HepG2 (cell line): ENCODE data around the gene SH3BGR. TPM values are rescaled to one million over a fixed set of nuclear protein-coding genes. Genes with fewer than 3 reads are reported as not detected.

Experiments
- ATAC-seq: fragments of 200-7000 bp; cut with Tn5 transposase; 3 replicates; pipeline ENCODE4 v1.9.1; 2020; ENCODE audit warnings: mild to moderate bottlenecking, moderate library complexity
- BruUV-seq: library from RNA; stranded (reverse); fragments of 400-500 nt; replicated peaks from 2 replicates; lab custom pipeline; 2021; lab: Mats Ljungman, UMichigan
- CTCF ChIA-PET: fragments of 300-600 bp; formaldehyde crosslinking; extraction: SDS; loops from one replicate; lab custom pipeline; 2021; ENCODE audit warnings: low total read pairs, inconsistent platforms, low intra/inter-chr PET ratio; lab: Yijun Ruan, JAX
- POLR2A ChIA-PET: fragments of 350-600 bp; sonication (Branson Sonifier 250); formaldehyde crosslinking; loops from one replicate; lab custom pipeline; 2020; ENCODE audit warnings: antibody characterized with exemption, inconsistent platforms; lab: Yijun Ruan, JAX
- DNase-seq: peaks from one replicate; pipeline ENCODE4 v3.0.0-alpha.2; 2015; ENCODE audit warnings: low spot score
- FAIRE-seq: peaks from 3 replicates; lab custom pipeline; 2011; peaks lifted over from hg19 to GRCh38; lab: Jason Lieb, UNC
- H2AFZ ChIP-seq: one replicate; pipeline ENCODE4 v1.6.1; 2011; ENCODE audit warnings: low read length, inconsistent platforms
- H3K27ac ChIP-seq: fragments of 300-600 bp; 3 replicates; pipeline ENCODE4 v1.8.0; 2011; ENCODE audit warnings: mixed run types, mild to moderate bottlenecking, mixed read lengths, low read length, inconsistent platforms; ENCODE audit not compliant: insufficient read depth; ENCODE audit errors: extremely low read length
- H3K27me3 ChIP-seq, 2 experiments: fragments of 200-600 bp in 1 of 2; 2 replicates in 1 of 2; 3 replicates in 1 of 2; pipeline versions ENCODE4 v1.6.0 to v1.8.0; 2011; ENCODE audit warnings: low read length in 2 of 2, mild to moderate bottlenecking in 2 of 2, moderate library complexity in 2 of 2, inconsistent platforms in 1 of 2; ENCODE audit not compliant: insufficient read depth in 2 of 2, control insufficient read depth in 1 of 2
- H3K36me3 ChIP-seq, 2 experiments: fragments of 200-600 bp in 1 of 2; replicated peaks in 1 of 2; 2 replicates in 1 of 2; 3 replicates in 1 of 2; pipeline versions ENCODE4 v1.5.1 to v1.8.0; 2011; ENCODE audit warnings: low read length in 2 of 2, inconsistent platforms in 1 of 2; ENCODE audit not compliant: insufficient read depth in 2 of 2, control insufficient read depth in 1 of 2
- H3K4me1 ChIP-seq: 2 replicates; pipeline ENCODE4 v1.5.1; 2012; ENCODE audit warnings: low read length, inconsistent platforms; ENCODE audit not compliant: insufficient read depth
- H3K4me2 ChIP-seq: 2 replicates; pipeline ENCODE4 v1.6.0; 2011; ENCODE audit warnings: low read depth, low read length, inconsistent platforms
- H3K4me3 ChIP-seq, 3 experiments: fragments of 200-600 bp in 1 of 3; sonication (generic), shearing (Covaris generic) in 1 of 3; replicated peaks in 1 of 3; 2 replicates each; pipeline ENCODE4 v1.5.1; 2011 to 2016; ENCODE audit warnings: low read length in 3 of 3, inconsistent platforms in 2 of 3, low read depth in 2 of 3, mild to moderate bottlenecking in 2 of 3, control low read depth in 1 of 3, mixed read lengths in 1 of 3; ENCODE audit not compliant: insufficient read depth in 1 of 3
- H3K79me2 ChIP-seq: one replicate; pipeline ENCODE4 v1.6.1; 2011; ENCODE audit warnings: low read length, inconsistent platforms; ENCODE audit not compliant: insufficient read depth
- H3K9ac ChIP-seq: 2 replicates; pipeline ENCODE4 v1.6.0; 2011; ENCODE audit warnings: mild to moderate bottlenecking, low read depth, low read length, inconsistent platforms; ENCODE audit not compliant: insufficient read depth
- H3K9me3 ChIP-seq: 2 replicates; pipeline ENCODE4 v1.5.1; 2012; ENCODE audit warnings: mild to moderate bottlenecking, low read length
- H4K20me1 ChIP-seq: 2 replicates; pipeline ENCODE4 v1.6.0; 2011; ENCODE audit warnings: inconsistent platforms, mild to moderate bottlenecking, low read length, moderate library complexity; ENCODE audit not compliant: insufficient read depth
- ATAD3A ChIP-seq: sonication (generic); formaldehyde crosslinking; IDR thresholded peaks from 2 replicates; pipeline ENCODE4 v1.4.0; 2020; ENCODE audit warnings: missing genetic modification reagents
- ATF4 ChIP-seq, 2 experiments: fragments of 450-650 bp in 1 of 2; sonication (generic) in 1 of 2; formaldehyde crosslinking; IDR thresholded peaks; 2 replicates each; pipeline versions ENCODE4 v1.5.0 to v1.8.0; 2020 to 2022; ENCODE audit warnings: mild to moderate bottlenecking in 1 of 2, missing genetic modification reagents in 1 of 2
- ATF7 ChIP-seq, 2 experiments: fragments of 450-650 bp in 1 of 2; sonication (generic) in 1 of 2; formaldehyde crosslinking in 1 of 2; IDR thresholded peaks; 2 replicates each; pipeline versions ENCODE4 v1.4.0 to v1.6.1; 2016 to 2020; ENCODE audit warnings: antibody characterized with exemption in 1 of 2, mild to moderate bottlenecking in 1 of 2, missing genetic modification reagents in 1 of 2
- CREB1 ChIP-seq, 2 experiments: fragments of 450-650 bp in 1 of 2; IDR thresholded peaks; 2 replicates each; pipeline ENCODE4 v1.6.1; 2016 to 2017; ENCODE audit warnings: control low read depth in 1 of 2, mild to moderate bottlenecking in 1 of 2, missing compliant biosample characterization in 1 of 2, missing genetic modification characterization in 1 of 2
- DBP ChIP-seq: sonication (generic); formaldehyde crosslinking; IDR thresholded peaks from 2 replicates; pipeline ENCODE4 v1.4.0; 2020; ENCODE audit warnings: missing genetic modification reagents; ENCODE audit errors: not compliant biosample characterization
- JUN ChIP-seq: sonication (generic); formaldehyde crosslinking; IDR thresholded peaks from 2 replicates; pipeline ENCODE4 v1.4.0; 2020; ENCODE audit warnings: mild to moderate bottlenecking, missing genetic modification reagents
- KDM6A ChIP-seq: IDR thresholded peaks from 2 replicates; pipeline ENCODE4 v1.6.1; 2016; ENCODE audit warnings: low read depth
- PPARG ChIP-seq: conservative IDR thresholded peaks from 2 replicates; pipeline ENCODE4 v1.6.1; 2016; ENCODE audit warnings: missing biosample characterization, missing genetic modification reagents
- RFXAP ChIP-seq: sonication (generic); formaldehyde crosslinking; IDR thresholded peaks from 2 replicates; pipeline ENCODE4 v1.4.0; 2020; ENCODE audit warnings: missing genetic modification reagents, borderline replicate concordance
- SMC3 ChIP-seq: IDR thresholded peaks from 2 replicates; pipeline ENCODE4 v1.6.1; 2011; ENCODE audit warnings: low read length, improper control_type of control experiment
- ZNF484 ChIP-seq: sonication (generic); formaldehyde crosslinking; IDR thresholded peaks from 2 replicates; pipeline ENCODE4 v1.5.1; 2020; ENCODE audit warnings: mild to moderate bottlenecking, low read depth, missing genetic modification reagents, borderline replicate concordance
- WGBS: methylation state at CpG from one replicate; pipeline ENCODE4 v1.1.6; 2017; ENCODE audit warnings: low lambda C conversion rate; 5-methylcytosine and 5-hydroxymethylcytosine counted together
- in situ Hi-C: cut with HindIII; loops from 2 replicates; pipeline ENCODE4 v1.10.0; 2017; ENCODE audit warnings: low pct_unique_long_range_greater_than_20kb; ENCODE audit not compliant: extremely low pct_ligation_motif_present
- intact Hi-C: fragments of 100-400 bp; cut with micrococcal nuclease; formaldehyde crosslinking; loops from one replicate; pipeline ENCODE4 v1.10.0; 2022; ENCODE audit not compliant: unreplicated experiment
- polyA plus RNA-seq, 8 experiments: library from polyadenylated mRNA; depleted of rRNA in 3 of 8; stranded (reverse) in 7 of 8; unstranded in 1 of 8; fragments of >200 nt; fragmentation: Illumina TruSeq in 4 of 8; extraction: Trizol in 4 of 8; gene quantifications; 2 replicates each; pipeline versions ENCODE4 v1.2.1 to v1.2.3, GENCODE V29; 2011 to 2016; ENCODE audit warnings: low read depth in 4 of 8, missing spikeins in 1 of 8, mixed read lengths in 1 of 8; ENCODE audit not compliant: insufficient read depth in 1 of 8
- total RNA-seq, 5 experiments: library from RNA; depleted of rRNA; stranded (reverse); fragments of >200 nt; fragmentation: Illumina TruSeq; extraction: Trizol; gene quantifications; 2 replicates each; pipeline ENCODE4 v1.2.3, GENCODE V29; 2016; ENCODE audit warnings: low read depth in 1 of 5

The SH3BGR gene
- total and polyA plus RNA-seq, 2 of the 13 experiments (the other 11 are each of a cell fraction or from before 2014, with no cell fraction given): 0.48 TPM; not detected in 1

GRCh38 chr21:39447264-39447663 is 4.5 kb upstream of the SH3BGR start:
- CTCF ChIA-PET: no interaction called here
- no peak overlapping the region for H2AFZ ChIP-seq
- POLR2A ChIA-PET: no interaction called here
- H3K9ac ChIP-seq: no peak overlapping the region
- intact Hi-C loops: no loop called here
- no peaks in the 10 kb centered on the region for H4K20me1 ChIP-seq
- no peak overlapping the region for H3K27ac ChIP-seq
- DNase-seq: no peak
- no peaks in the 10 kb centered on the region for H3K79me2 ChIP-seq
- BruUV-seq: no TSS peak
- no peak overlapping the region for H3K4me3 ChIP-seq
- no peak for ATAC-seq
- 98% methylated on average over 7 of the region's 7 CpGs for WGBS
- no peaks in the 10 kb centered on the region; a peak in 1 of 5 replicates for H3K27me3 ChIP-seq
- peaks cover 20% of the 10 kb centered on the region for H3K4me1 ChIP-seq
- no peak overlapping the region for H3K4me2 ChIP-seq
- FAIRE-seq: no peak
- TF ChIP-seq SMC3: no peak
- TF ChIP-seq ZNF484: no peak
- TF ChIP-seq JUN (CRISPR knock-in tag): no peak
- TF ChIP-seq RFXAP: no peak
- TF ChIP-seq PPARG (CRISPR knock-in tag): no peak
- TF ChIP-seq ATAD3A (CRISPR knock-in tag): no peak
- in situ Hi-C loops: loop anchor here (10.0 kb wide), 1 partner anchor 102 kb away; the partner anchor contains the start of gene HMGN1
- no peaks in the 10 kb centered on the region for H3K9me3 ChIP-seq
- no peaks in the 10 kb centered on the region for H3K36me3 ChIP-seq

GRCh38 chr21:39452207-39452969 is 618 bp downstream of the SH3BGR start:
- no peaks in the 10 kb centered on the region for H3K36me3 ChIP-seq
- no peaks in the 10 kb centered on the region for H3K79me2 ChIP-seq
- ChIA-PET POLR2A (no interaction called here), CTCF (no interaction called here)
- TF ChIP-seq DBP: no peak
- TF ChIP-seq ATF4 (CRISPR knock-in tag; IDR thresholded peaks at IDR 0.05): peak in 1 of 2 experiments; percentile 79; a peak in 2 of 4 replicates
- 0 out of 2 replicates have a peak, but pooled peaks have one; percentile 18 for TF ChIP-seq ATF7 (IDR thresholded peaks at IDR 0.05)
- TF ChIP-seq ATF7 (CRISPR knock-in tag; IDR thresholded peaks at IDR 0.05): no peak
- 0 out of 2 replicates have a peak, but pooled peaks have one; percentile 22 for TF ChIP-seq CREB1 (IDR thresholded peaks at IDR 0.05)
- TF ChIP-seq CREB1 (CRISPR knock-in tag; IDR thresholded peaks at IDR 0.05): no peak
- TF ChIP-seq KDM6A: no peak
- H2AFZ ChIP-seq: no peak overlapping the region
- no peak overlapping the region for H3K27ac ChIP-seq
- in situ Hi-C loops: no loop called here
- no peak overlapping the region for H3K4me3 ChIP-seq
- no peaks in the 10 kb centered on the region; a peak in 1 of 5 replicates for H3K27me3 ChIP-seq
- 0 out of 2 replicates have a peak, but pooled peaks cover 7% of the 10 kb centered on the region for H3K4me1 ChIP-seq
- H4K20me1 ChIP-seq: no peaks in the 10 kb centered on the region
- no peak overlapping the region for H3K4me2 ChIP-seq
- H3K9me3 ChIP-seq: no peaks in the 10 kb centered on the region
- H3K9ac ChIP-seq: no peak overlapping the region
- BruUV-seq: no TSS peak
- intact Hi-C loops: no loop called here
- WGBS: 34% methylated on average over 10 of the region's 10 CpGs
- ATAC-seq (no peak; the same call in 2 of the 3 replicates), DNase-seq (peak; percentile 3), FAIRE-seq (no peak)
